ENCODE results near the gene SLC9A9. TPM values are rescaled to one million over a fixed set of nuclear protein-coding genes. Genes with fewer than 3 reads are reported as not detected.

Gene SLC9A9
- total and polyA plus RNA-seq, 2 of the 8 experiments (the other 6 are each of a cell fraction or from before 2014, with no cell fraction given), result 0.48 to 1.1 TPM

DNA sequence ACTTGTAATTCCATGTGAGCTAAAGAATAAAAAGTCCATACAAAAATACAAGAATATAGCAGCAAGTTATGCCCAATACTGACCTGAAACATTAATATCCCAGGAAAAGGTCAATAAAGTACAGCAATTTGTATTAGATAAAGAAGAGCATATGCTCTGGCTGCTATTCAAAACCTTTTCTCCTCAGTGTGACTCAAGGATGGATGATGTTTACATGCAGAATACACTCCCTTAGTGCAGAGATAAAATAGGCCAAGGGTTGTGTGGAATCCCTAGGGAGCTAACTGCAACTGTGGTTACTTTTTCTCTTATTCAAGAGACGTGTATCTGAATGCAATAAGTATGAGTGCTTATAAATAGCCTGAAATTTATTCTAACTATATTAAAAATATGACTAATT, 78.7 kb downstream of the SLC9A9 start (continued):
- no peak for TF ChIP-seq TBP (IDR thresholded peaks at IDR 0.05; ENCODE audit: low read depth, low read length)
- no peak for TF ChIP-seq EGR1 (IDR thresholded peaks at IDR 0.05; ENCODE audit: borderline replicate concordance, low read depth, low read length)
- no peak for TF ChIP-seq CREB1 (IDR thresholded peaks at IDR 0.05)
